HG03571 (cell line): ENCODE data around the gene CETN1.

ENCODE experiments used
- ATAC-seq: cut with Tn5 transposase; IDR thresholded peaks from one replicate; pipeline ENCODE4 v1.9.1; 2021; ENCODE audit not compliant: unreplicated experiment

Gene CETN1

GRCh38 chr18:574865-575645 lies 5.1 kb upstream of the CETN1 start:
- no peak for ATAC-seq

GRCh38 chr18:576924-577323 lies 3.3 kb upstream of the CETN1 start:
- no peak for ATAC-seq

- no peak for ATAC-seq
These were observed 2.4 kb upstream of the CETN1 start for GRCh38 chr18:577643-578375.

GRCh38 chr18:579238-579637 lies 942 bp upstream of the CETN1 start:
- no peak for ATAC-seq

- no peak for ATAC-seq
These were observed 916 bp downstream of the CETN1 start for GRCh38 chr18:581096-581495.

GRCh38 chr18:582465-582864 lies 2.3 kb downstream of the CETN1 start:
- ATAC-seq: no peak

- no peak for ATAC-seq
These were observed 14.9 kb downstream of the CETN1 start for GRCh38 chr18:595068-595467.

- ATAC-seq: no peak
These were observed 15.4 kb downstream of the CETN1 start for GRCh38 chr18:595571-595970.

GRCh38 chr18:596288-596881 lies 16.2 kb downstream of the CETN1 start:
- ATAC-seq: no peak

- ATAC-seq: no peak
These were observed 18.0 kb downstream of the CETN1 start for GRCh38 chr18:598124-598589.

- ATAC-seq: no peak
These were observed 19.9 kb downstream of the CETN1 start for GRCh38 chr18:600107-600506.

- ATAC-seq: no peak
These were observed 24.6 kb downstream of the CETN1 start for GRCh38 chr18:604771-605170.

- ATAC-seq: no peak
These were observed 27.8 kb downstream of the CETN1 start for GRCh38 chr18:607930-608329.

GRCh38 chr18:610214-610928 lies 30.2 kb downstream of the CETN1 start:
- ATAC-seq: no peak

- no peak for ATAC-seq
These were observed 32.0 kb downstream of the CETN1 start for GRCh38 chr18:612156-612555.

GRCh38 chr18:614193-614592 lies 34.0 kb downstream of the CETN1 start:
- ATAC-seq: no peak

GRCh38 chr18:615092-615521 lies 34.9 kb downstream of the CETN1 start:
- no peak for ATAC-seq

- ATAC-seq: no peak
These were observed 35.6 kb downstream of the CETN1 start for GRCh38 chr18:615773-616172.

- ATAC-seq: no peak
These were observed 36.3 kb downstream of the CETN1 start for GRCh38 chr18:616380-616995.

- ATAC-seq: no peak
These were observed 37.9 kb downstream of the CETN1 start for GRCh38 chr18:617970-618504.

GRCh38 chr18:618618-619017 lies 38.4 kb downstream of the CETN1 start:
- ATAC-seq: no peak
